ENCODE results near the gene FAM124B.

GRCh38 chr2:224362094-224362493 lies 39.8 kb downstream of the FAM124B start:
- no peak for TF ChIP-seq POLR2A (IDR thresholded peaks at IDR 0.05)
- no peak for TF ChIP-seq CTCF (IDR thresholded peaks at IDR 0.05)

Measured in testis (tissue), 2 donors.